SU-DHL-6 (cell line): ENCODE measurements around the gene PRDM16.

Experiments
- EZH2phosphoT487 ChIP-seq: fragments of 200-600 bp; sonication (generic), shearing (Covaris generic); conservative IDR thresholded peaks from 2 replicates; pipeline ENCODE4 v1.6.1; 2018; ENCODE audit warnings: mild to moderate bottlenecking, antibody characterized with exemption, low read length, moderate library complexity, mixed read lengths
- TF ChIP-seq, protein P1 (sequence below): fragments of 200-600 bp; sonication (generic); IDR thresholded peaks from one replicate; pipeline ENCODE4 v1.5.1; 2017; ENCODE audit warnings: antibody characterized with exemption, mild to moderate bottlenecking, low read length, moderate library complexity; ENCODE audit not compliant: insufficient read depth, poor library complexity, severe bottlenecking

DNA sequence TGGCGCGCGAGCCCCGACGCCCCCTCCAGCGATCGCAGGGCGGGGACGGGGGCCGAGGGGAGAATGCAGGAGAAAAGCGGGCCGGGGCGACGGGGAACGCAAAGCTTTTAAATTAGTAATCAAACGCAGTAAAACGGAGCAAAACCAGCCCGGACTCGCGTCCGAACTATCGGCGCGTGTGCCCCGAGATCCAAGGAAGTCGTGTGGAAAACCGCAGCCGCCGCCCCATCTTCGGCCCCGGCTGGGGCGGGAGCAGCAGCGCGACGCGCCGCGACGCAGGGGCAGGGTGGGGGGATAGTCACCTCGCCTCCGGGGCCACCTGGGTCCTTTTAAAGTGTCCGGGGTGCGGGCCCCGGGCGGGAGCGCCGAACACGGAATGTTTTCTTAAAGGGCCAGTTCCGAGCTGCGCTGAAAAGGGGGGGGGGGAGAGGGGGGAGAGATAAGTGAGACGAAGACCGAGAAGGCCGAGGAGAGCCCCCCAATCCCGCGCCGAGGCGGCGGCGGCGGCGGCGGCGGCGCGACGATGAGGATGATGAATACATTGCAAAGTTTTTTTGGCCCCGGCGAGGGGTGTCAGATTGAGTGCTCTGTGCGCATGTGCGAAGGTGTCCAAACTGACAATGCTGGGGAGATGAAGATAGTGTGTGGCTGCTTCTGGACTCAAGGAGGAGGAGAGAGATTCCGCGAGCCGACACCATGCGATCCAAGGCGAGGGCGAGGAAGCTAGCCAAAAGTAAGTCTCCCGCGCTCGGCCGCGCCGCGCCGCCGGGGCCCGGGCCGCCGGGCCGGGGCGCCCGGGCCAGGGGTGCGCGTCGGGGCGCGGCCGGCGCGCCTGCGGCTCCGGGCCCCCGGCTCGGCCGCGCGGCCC lies at the start of gene PRDM16:
- TF ChIP-seq, protein P1, sequence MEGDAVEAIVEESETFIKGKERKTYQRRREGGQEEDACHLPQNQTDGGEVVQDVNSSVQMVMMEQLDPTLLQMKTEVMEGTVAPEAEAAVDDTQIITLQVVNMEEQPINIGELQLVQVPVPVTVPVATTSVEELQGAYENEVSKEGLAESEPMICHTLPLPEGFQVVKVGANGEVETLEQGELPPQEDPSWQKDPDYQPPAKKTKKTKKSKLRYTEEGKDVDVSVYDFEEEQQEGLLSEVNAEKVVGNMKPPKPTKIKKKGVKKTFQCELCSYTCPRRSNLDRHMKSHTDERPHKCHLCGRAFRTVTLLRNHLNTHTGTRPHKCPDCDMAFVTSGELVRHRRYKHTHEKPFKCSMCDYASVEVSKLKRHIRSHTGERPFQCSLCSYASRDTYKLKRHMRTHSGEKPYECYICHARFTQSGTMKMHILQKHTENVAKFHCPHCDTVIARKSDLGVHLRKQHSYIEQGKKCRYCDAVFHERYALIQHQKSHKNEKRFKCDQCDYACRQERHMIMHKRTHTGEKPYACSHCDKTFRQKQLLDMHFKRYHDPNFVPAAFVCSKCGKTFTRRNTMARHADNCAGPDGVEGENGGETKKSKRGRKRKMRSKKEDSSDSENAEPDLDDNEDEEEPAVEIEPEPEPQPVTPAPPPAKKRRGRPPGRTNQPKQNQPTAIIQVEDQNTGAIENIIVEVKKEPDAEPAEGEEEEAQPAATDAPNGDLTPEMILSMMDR = no peak
- no peak for TF ChIP-seq EZH2phosphoT487
